Melanocyte of skin (primary cell): Measurements from ENCODE around the gene FCER1G. TPM values are rescaled to one million over a fixed set of nuclear protein-coding genes. Genes with fewer than 3 reads are reported as not detected.

ENCODE experiments used
- total RNA-seq, 2 donors: library from RNA; depleted of rRNA; stranded (reverse); fragments of >200 nt; gene quantifications; 2 replicates each; pipeline ENCODE4 v1.2.3, GENCODE V29; 2012

Gene FCER1G
- total RNA-seq: under 1 TPM; 0.34 to 0.67 TPM

DNA sequence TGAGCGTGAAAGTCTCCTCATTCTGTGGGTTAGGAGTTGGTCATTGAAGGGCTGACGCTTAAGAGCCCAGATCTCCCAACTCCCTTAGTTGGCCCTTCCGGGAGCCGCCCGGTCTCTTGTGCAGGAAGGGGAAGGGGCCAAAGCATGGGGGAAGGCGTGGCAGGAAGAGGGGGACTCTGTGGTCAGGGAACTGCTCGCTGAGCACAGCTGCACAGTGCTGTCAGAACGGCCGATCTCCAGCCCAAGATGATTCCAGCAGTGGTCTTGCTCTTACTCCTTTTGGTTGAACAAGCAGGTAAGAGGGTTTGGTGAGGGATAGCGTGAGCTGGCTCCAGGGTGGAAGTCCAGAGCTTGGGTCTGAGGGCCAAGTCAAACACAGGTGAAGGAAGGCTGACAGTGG lies at the start of gene FCER1G:
FCER1G (plus strand) TSS at position 220 of the 400 bp plus-strand sequence; CDS start at position 247, 27 bp downstream.

DNA sequence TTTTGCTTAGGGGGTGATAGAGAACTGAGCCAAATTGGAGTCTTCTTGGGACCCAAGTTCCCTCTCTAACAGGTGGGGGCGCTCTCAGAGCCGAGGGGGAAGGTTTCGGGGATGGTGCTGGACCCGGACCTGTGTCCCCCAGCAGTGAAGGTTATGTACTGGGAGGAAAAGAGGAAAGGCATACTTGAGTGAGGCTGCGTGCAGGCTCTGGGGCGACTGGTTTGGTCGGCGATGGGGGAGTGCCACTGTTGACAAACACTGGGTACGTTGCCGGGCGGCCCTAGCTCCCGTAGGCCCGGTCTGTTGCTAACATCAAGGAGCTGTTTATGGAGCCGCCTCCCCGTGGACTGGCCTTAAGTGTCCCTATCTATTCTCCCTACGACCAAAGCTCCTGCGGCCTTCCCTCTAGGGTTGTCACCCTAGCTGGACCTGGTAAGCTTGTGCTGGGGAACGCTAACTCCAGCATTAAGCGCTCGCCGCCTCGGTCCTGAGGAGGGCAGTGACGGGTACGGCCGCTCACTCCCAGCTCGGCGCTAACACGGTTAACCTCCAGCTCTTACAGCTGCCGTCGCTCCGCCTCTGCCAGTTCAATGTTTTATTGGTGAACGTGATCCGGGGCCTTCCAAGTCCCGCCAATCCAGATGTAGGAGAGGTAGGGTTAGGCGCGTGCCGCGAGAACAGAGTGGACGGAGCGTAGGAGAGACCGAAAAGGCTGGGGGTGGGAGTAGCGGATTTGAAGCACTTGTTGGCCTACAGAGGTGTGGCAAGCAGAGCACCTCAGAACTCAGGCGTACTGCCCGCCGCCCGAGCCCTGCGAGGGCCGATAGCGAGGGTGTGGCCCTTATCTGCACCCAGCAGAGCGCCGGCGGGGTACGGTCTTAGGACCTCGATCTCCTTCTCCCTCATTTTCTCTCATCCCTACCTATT lies 49.1 kb upstream of the FCER1G start, which contains the start of gene PPOX:
PPOX (plus strand) TSS at position 685 of the 927 bp plus-strand sequence. CDS start 422 bp downstream, outside the sequence.

DNA sequence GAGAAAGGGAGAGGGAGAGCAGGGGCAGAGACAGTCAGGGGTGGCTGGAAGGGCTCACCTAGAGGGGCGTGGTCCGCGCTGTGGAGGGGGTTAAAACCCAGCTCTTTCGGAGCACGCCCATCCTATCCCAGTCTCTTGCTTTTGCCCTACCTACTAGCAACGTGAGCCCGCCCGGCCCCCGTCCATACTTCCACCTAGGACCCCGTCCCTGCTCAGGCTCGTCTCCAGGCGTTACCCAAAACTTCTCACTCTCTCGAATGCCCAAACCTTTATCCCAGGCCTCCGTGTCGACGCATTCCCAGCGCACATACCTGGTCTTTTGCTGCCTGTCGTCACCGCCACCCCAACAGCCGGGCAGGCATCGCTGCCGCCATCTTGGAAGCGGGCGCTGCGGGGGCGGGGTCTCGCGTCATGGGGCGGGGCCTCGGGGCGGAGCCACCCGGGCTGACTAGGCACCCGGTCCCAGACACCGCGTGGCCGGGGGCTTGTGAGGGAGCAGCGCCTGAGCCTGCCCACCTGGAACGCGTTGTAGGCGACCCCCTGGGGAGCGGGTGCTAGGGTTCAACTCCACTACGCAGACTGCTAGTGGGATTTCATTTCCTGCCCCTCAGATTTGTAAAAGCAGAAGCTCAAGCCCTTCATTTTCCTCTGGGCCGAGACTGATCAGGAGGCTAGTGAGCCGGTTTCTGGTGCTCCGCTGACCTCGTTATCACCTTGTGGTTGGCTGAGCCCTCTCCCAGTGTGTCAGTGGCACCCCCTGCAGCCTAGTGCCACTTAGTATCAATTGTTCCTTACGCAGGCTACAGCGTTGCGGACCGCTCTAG lies 37.8 kb upstream of the FCER1G start, which contains the start of gene B4GALT3:
B4GALT3 (minus strand) TSS at position 396 of the 824 bp plus-strand sequence. CDS start 1,447 bp downstream, outside the sequence.

DNA sequence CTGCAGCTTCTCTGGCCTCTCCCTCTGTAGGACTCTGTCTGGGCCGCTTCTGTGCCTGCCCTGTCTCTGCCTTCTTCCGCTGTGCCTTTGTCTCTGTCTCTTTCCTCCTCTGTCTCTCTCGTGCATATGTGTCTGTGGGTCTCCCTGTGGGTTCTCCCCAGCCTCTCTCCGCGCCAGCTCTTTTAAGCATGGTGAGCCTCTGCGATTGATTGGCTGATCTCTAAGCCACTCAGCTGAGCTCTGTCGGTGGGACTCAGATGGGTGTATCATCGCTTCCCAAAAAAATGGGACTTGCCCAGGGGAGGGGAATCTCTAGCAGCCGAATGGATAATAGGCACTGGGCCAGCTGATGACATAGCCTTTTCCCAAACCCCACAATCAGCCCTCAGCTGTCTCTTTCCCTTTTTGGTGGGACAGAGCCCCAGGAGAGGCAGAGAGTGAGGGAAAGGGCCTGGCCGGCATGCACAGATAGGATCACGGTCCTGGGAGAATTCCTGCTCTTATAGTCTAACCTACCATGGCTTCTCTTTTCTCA lies 16.1 kb upstream of the FCER1G start, which contains the start of gene ADAMTS4:
ADAMTS4 (minus strand) TSS at position 158 of the 535 bp plus-strand sequence. CDS start 427 bp downstream, outside the sequence.

DNA sequence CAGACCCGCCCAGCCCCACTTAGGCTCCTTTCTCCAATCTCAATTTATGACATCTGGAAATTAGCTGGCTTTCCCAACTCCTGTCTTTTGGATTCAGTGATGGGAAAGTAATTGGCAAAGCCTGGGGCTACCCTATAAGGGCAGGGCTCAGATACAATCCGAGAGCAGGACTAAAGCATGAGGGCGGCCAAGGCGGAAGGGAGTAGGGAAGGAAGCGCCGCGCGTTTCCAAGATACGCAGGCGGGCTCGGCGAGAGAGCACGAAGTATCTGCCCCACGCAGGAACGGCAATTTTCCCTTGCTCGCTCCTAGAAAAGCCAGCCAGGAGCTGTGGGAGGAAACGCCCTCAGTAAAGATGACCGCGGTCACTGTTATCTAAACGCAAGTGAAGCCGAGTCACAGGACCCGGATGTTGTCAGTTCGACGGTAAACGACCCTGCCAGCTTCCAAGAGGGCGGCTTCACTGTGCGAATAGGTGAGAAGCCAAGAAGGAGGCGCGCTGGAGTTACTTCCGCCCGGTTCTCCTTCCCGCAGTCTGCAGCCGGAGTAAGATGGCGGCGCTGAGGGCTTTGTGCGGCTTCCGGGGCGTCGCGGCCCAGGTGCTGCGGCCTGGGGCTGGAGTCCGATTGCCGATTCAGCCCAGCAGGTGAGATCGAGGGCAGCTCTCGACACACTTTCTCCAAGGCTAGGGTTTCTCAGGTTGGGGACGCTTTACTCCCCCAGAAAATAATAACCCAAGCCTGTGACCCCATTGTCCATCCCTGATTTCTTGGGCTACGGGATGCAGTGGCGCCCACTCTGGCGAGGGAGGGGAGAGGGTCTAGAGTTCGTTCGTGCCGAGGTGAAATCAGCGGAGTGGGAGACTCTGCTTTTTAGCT lies 13.0 kb upstream of the FCER1G start, which contains the start of gene NDUFS2:
NDUFS2 (plus strand) TSS at position 532 of the 877 bp plus-strand sequence; CDS start at position 551, 19 bp downstream.

DNA sequence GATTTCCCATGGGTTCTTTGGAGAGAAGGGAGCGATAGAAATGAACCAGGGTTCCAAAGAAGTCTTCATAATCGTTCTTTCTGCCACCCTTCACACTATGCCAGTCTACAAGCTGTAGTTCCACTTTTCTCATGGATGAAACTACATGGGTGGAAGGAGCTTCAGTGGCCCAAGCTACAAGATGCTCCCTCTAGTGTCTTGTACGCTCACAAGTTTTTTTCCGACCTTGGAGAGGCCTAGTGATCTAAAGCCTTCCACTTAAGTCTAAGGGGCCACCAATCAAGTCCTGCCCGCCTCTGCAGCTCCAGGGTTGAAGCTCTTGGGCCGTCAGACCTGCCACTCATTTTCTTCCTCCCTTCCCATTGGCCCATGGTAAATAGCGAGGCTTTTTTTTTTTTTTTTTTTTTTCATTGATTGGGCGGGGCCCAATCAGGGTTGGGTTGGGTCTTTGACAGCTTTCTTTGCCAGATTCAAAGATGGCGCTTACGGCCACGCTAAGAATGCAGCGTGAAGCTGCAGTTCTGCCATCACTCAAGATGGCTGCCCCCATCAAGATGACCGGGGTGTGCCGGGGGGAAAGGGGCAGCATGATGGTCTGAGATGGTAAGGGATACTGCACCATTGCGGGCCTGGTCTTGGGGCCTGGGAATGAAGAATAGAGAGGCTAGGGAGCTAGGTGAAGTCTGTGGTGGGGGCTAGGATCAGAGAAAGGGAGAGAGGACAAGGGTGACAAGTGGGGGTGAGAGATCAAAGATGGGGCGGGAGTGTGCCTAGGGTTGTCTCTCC lies 10.6 kb downstream of the FCER1G start, which contains the start of gene TOMM40L:
TOMM40L (plus strand) TSS at position 527 of the 786 bp plus-strand sequence. CDS start 430 bp downstream, outside the sequence.

GRCh38 chr1:161238039-161238473 lies 23.0 kb downstream of the FCER1G start, which contains the start of gene NR1I3:
Gene NR1I3, minus strand, starts transcription at chr1:161238203. Its CDS starts 1,638 bp downstream, at chr1:161236565.

GRCh38 chr1:161258439-161259344 lies 43.6 kb downstream of the FCER1G start, which contains the start of gene PCP4L1:
Gene PCP4L1, plus strand, starts transcription at chr1:161258745. Its CDS starts 230 bp downstream, at chr1:161258975.

Other genes starting within 250 kb of the FCER1G start
- gene F11R, start 194.1 kb upstream of the FCER1G start, total RNA-seq: 10 to 100 TPM; 13.4 to 47.0 TPM
- 1 to 10 TPM; 2.7 to 6.9 TPM for gene TSTD1, start 176.3 kb upstream of the FCER1G start, total RNA-seq
- 10 to 100 TPM; 75.0 to 92.9 TPM for gene USF1, start 169.3 kb upstream of the FCER1G start, total RNA-seq
- gene ARHGAP30, start 145.4 kb upstream of the FCER1G start, total RNA-seq: under 1 TPM in 1 of 2 donors, not detected in 1; under 0.01 TPM
- under 1 TPM in 1 of 2 donors, not detected in 1; 0.69 TPM for gene NECTIN4, start 125.7 kb upstream of the FCER1G start, total RNA-seq
- gene KLHDC9, start 116.9 kb upstream of the FCER1G start, total RNA-seq: 1 to 10 TPM in 1 of 2 donors, under 1 TPM in 1; under 0.01 to 1.7 TPM
- gene PFDN2, start 97.3 kb upstream of the FCER1G start, total RNA-seq: 10 to 100 TPM; 24.4 to 38.0 TPM
- 10 to 100 TPM; 29.9 to 30.3 TPM for gene NIT1, start 97.2 kb upstream of the FCER1G start, total RNA-seq
- gene DEDD, start 82.6 kb upstream of the FCER1G start, total RNA-seq: 10 to 100 TPM; 28.6 to 40.0 TPM
- gene UFC1, start 61.3 kb upstream of the FCER1G start, total RNA-seq: 10 to 100 TPM; 59.2 to 63.9 TPM
- 10 to 100 TPM in 1 of 2 donors, 1 to 10 TPM in 1; 9.0 to 12.0 TPM for gene USP21, start 55.8 kb upstream of the FCER1G start, total RNA-seq
- 10 to 100 TPM; 11.4 to 14.7 TPM for gene PPOX, start 48.9 kb upstream of the FCER1G start, total RNA-seq
- 10 to 100 TPM; 27.3 to 29.9 TPM for gene B4GALT3, start 37.8 kb upstream of the FCER1G start, total RNA-seq
- gene ADAMTS4, start 16.2 kb upstream of the FCER1G start, total RNA-seq: 10 to 100 TPM in 1 of 2 donors, 1 to 10 TPM in 1; 4.0 to 18.6 TPM
- gene NDUFS2, start 12.9 kb upstream of the FCER1G start, total RNA-seq: 100 to 1,000 TPM; 137 to 170 TPM
- gene APOA2, start 8.3 kb downstream of the FCER1G start, total RNA-seq: not detected
- 10 to 100 TPM; 17.9 to 20.0 TPM for gene TOMM40L, start 10.8 kb downstream of the FCER1G start, total RNA-seq
- gene NR1I3, start 22.9 kb downstream of the FCER1G start, total RNA-seq: not detected
- gene PCP4L1, start 43.5 kb downstream of the FCER1G start, total RNA-seq: under 1 TPM; under 0.01 TPM
- under 1 TPM; under 0.01 to 0.33 TPM for gene MPZ, start 94.7 kb downstream of the FCER1G start, total RNA-seq
- gene SDHC, start 99.1 kb downstream of the FCER1G start, total RNA-seq: 10 to 100 TPM; 23.6 to 29.3 TPM
- not detected for gene CFAP126, start 152.6 kb downstream of the FCER1G start, total RNA-seq